ENCODE results near the gene IL19. TPM values are rescaled to one million over a fixed set of nuclear protein-coding genes. Genes with fewer than 3 reads are reported as not detected.

The IL19 gene
- total RNA-seq, 2 experiments from 2014 or later, result not detected

DNA sequence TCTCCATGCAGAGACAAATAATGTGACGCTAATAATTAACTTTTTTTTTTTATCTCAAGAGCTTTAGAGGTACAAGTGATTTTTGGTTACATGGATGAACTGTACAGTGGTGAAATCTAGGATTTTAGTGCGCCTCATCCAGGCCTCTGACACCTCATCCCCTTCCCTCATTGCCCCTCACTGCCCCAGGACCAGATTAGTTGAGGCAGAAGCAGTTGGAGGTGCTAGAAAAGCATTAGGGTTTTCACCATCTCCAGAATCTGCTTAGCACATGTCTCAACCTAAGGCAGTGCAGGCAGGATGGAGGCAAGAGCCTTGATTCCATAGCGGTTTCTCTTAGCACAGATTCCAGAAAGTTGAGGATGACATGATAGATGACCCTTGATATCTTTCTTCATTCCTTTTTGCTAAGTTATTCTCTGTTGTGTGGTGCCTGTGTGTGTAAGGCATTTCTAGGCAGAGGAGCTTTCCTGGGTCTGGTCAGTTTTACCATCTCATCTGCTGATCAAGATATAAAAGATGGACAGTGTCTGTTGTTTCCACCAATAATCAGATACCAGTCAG is 18.0 kb downstream of the IL19 start:
- ATAC-seq (ENCODE audit: low read depth), result no peak
- Mint-ChIP-seq H3K4me3 (no peak overlapping the region), H3K4me1 (peaks cover 66% of the 10 kb centered on the region), H3K36me3 (no peaks in the 10 kb centered on the region), H3K27me3 (peaks cover 19% of the 10 kb centered on the region), H3K27ac (no peak overlapping the region), H3K9me3 (no peaks in the 10 kb centered on the region)
- no peak for DNase-seq
- POLR2A ChIA-PET, result no interaction called here

DNA sequence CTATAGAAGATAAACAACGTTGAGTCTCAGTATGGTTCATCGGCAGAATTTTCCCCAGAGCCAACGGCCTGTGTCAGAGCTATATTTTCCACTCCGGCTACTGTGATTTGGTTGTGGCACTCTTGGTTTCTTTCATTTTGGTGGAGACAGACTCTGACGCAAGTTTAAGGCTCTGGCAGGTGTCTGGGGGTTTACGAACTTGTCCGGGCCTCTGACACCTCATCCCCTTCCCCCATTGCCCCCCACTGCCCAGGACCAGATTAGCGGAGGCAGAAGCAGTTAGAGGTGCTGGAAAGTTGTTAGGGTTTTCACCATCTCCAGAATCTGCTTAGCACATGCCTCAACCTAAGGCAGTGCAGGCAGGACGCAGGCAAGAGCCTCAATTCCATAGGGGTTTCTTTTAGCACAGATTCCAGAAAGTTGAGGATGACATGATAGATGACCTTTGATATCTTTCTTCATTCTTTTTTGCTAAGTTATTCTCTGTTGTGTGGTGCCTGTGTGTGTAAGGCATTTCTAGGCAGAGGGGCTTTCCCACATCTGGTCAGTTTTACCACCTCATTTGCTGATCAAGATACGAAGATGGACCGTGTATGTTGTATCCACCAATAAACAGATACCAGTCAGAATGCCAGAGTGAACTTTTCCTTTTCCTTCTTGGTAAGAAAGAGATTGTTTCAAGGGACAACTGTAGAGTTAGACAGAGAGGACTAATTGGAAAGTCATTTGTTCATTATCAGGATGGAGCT is 20.1 kb downstream of the IL19 start:
- POLR2A ChIA-PET, result interaction anchor here (1.0 to 1.6 kb wide), 2 partner anchors 13 to 24 kb away, joined by 3 to 4 read pairs; no protein-coding TSS in a partner anchor
- Mint-ChIP-seq H3K27ac (no peak overlapping the region), H3K4me3 (no peak overlapping the region), H3K9me3 (no peaks in the 10 kb centered on the region), H3K27me3 (peaks cover 25% of the 10 kb centered on the region), H3K36me3 (peaks cover 1% of the 10 kb centered on the region), H3K4me1 (peaks cover 54% of the 10 kb centered on the region)
- DNase-seq (no peak), ATAC-seq (ENCODE audit: low read depth) (no peak)

- POLR2A ChIA-PET, result no interaction called here
- Mint-ChIP-seq H3K4me3 (no peak overlapping the region), H3K27me3 (peaks cover 24% of the 10 kb centered on the region), H3K9me3 (no peaks in the 10 kb centered on the region), H3K27ac (no peak overlapping the region), H3K4me1 (peaks cover 36% of the 10 kb centered on the region), H3K36me3 (peaks cover 1% of the 10 kb centered on the region)
- ATAC-seq (ENCODE audit: low read depth), result no peak
- DNase-seq, result no peak
Measured at GRCh38 chr1:206792939-206793607, 22.5 kb downstream of the IL19 start.

DNA sequence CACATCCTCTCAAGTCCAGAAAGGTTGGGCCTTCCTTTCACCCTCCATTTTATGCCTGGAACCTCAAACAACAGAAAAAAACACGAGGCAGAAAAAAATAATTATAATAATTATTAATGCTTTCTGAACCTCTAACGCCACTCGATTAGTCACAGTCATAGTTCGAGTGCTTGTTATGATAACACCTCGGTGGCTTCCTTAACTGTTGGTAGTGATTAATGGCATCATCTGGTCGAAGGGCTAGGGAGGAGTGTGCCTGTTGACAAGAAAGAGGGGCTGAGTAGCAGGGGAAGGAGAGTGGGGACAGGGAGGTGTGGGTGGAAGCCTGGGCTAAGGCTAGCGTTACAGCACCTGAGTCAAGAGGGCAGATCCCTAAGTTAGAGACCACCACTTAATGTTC is 23.0 kb downstream of the IL19 start:
- Mint-ChIP-seq H3K9me3 (no peaks in the 10 kb centered on the region), H3K27me3 (peaks cover 24% of the 10 kb centered on the region), H3K27ac (no peak overlapping the region), H3K4me1 (peaks cover 36% of the 10 kb centered on the region), H3K4me3 (no peak overlapping the region), H3K36me3 (peaks cover 1% of the 10 kb centered on the region)
- POLR2A ChIA-PET, result no interaction called here
- no peak for ATAC-seq (ENCODE audit: low read depth)
- no peak for DNase-seq

GRCh38 chr1:206794294-206794908 is 23.8 kb downstream of the IL19 start:
- POLR2A ChIA-PET, result no interaction called here
- H3K27ac Mint-ChIP-seq, result no peak overlapping the region
- H3K4me3 Mint-ChIP-seq, result no peak overlapping the region

GRCh38 chr1:206796116-206796515 is 25.5 kb downstream of the IL19 start:
- Mint-ChIP-seq H3K36me3 (peaks cover 1% of the 10 kb centered on the region), H3K4me3 (no peak overlapping the region), H3K4me1 (peaks cover 29% of the 10 kb centered on the region), H3K9me3 (no peaks in the 10 kb centered on the region), H3K27me3 (peaks cover 15% of the 10 kb centered on the region), H3K27ac (no peak overlapping the region)
- POLR2A ChIA-PET, result no interaction called here
- no peak for DNase-seq
- ATAC-seq (ENCODE audit: low read depth), result no peak

More at GRCh38 chr1:206794294-206794908, 23.8 kb downstream of the IL19 start:
- DNase-seq (no peak), ATAC-seq (ENCODE audit: low read depth) (no peak)
- Mint-ChIP-seq H3K27me3 (peaks cover 26% of the 10 kb centered on the region), H3K4me1 (peaks cover 34% of the 10 kb centered on the region), H3K9me3 (no peaks in the 10 kb centered on the region), H3K36me3 (peaks cover 1% of the 10 kb centered on the region)

DNA sequence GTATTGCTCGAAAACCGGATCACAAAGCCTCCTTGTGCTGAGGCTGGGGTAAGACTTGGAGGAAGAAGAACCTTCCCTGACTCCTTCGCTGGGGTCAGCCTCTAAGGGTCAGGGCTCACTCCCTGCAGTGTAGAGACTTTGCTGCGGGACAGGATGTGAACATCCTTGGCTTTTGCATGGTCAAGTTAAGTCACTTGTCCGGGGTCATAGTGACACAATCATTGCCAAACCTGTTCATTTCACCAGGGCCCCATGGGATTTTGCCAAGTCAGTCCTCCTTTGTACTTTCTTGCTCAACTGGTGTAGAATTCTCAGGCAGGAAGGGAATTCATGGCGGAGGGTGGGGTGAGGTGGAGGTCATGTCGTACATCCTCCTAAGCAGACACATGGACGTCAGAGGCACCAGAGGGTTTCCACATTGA is 26.4 kb downstream of the IL19 start:
- Mint-ChIP-seq H3K36me3 (peaks cover 1% of the 10 kb centered on the region), H3K27me3 (peaks cover 23% of the 10 kb centered on the region), H3K4me3 (no peak overlapping the region), H3K9me3 (no peaks in the 10 kb centered on the region), H3K4me1 (peaks cover 29% of the 10 kb centered on the region), H3K27ac (no peak overlapping the region)
- no peak for DNase-seq
- no peak for ATAC-seq (ENCODE audit: low read depth)
- POLR2A ChIA-PET, result no interaction called here

DNA sequence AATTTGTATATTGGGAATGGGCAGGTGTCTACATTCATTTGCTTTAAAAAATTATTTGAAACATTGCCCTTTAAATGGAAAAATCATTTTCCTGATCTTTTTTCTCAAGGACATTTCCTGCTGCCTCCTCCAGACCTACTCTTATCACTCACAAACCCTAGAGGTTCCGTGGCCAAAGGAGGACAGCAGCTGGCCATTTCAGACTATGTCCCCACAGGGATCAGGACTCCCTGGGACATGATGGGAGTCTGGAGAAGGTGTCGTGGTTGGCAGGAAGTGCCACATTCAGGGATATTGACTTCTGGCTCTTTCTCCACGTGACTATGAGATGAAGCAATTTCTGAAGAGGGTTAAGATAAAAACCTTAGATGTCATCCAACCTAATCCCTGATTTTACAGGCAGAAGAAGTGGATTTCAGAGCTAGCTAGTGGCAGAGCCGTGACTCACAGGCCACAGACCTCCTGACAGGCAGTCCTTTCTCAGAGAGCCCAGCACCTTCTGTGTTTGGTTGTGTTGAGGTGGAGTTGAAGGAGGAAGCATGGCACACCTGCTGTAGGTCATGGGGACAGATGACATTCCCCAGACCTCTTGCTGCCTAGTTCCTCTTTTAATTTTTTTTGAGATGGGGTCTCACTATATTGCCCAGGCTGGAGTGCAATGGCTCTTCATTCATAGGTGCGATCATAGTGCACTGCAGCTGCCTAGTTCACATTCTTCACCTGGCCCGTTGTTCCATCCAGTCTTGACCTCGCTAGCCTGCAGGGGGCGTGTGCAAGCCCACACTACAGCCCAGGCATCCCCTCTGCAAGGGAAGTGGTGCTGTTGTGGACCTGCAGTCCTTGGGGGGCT is 27.2 kb downstream of the IL19 start:
- no peaks in the 10 kb centered on the region for H3K9me3 Mint-ChIP-seq
- H3K4me3 Mint-ChIP-seq, result no peak overlapping the region
- POLR2A ChIA-PET, result no interaction called here
- ATAC-seq (ENCODE audit: low read depth) (peak; percentile 29), DNase-seq (no peak)
- H3K27me3 Mint-ChIP-seq, result peaks cover 23% of the 10 kb centered on the region
- peaks cover 1% of the 10 kb centered on the region for H3K36me3 Mint-ChIP-seq
- no peak overlapping the region for H3K27ac Mint-ChIP-seq
- peaks cover 31% of the 10 kb centered on the region for H3K4me1 Mint-ChIP-seq

GRCh38 chr1:206798384-206798996 is 27.9 kb downstream of the IL19 start:
- H3K4me1 Mint-ChIP-seq, result peaks cover 38% of the 10 kb centered on the region
- DNase-seq, result no peak
- POLR2A ChIA-PET, result interaction anchor here (1.0 to 1.2 kb wide), 2 partner anchors 15 to 33 kb away, joined by 3 read pairs; no protein-coding TSS in a partner anchor
- H3K27ac Mint-ChIP-seq, result no peak overlapping the region
- H3K9me3 Mint-ChIP-seq, result no peaks in the 10 kb centered on the region
- H3K27me3 Mint-ChIP-seq, result peaks cover 23% of the 10 kb centered on the region
- peaks cover 1% of the 10 kb centered on the region for H3K36me3 Mint-ChIP-seq
- H3K4me3 Mint-ChIP-seq, result no peak overlapping the region
- no peak for ATAC-seq (ENCODE audit: low read depth)

DNA sequence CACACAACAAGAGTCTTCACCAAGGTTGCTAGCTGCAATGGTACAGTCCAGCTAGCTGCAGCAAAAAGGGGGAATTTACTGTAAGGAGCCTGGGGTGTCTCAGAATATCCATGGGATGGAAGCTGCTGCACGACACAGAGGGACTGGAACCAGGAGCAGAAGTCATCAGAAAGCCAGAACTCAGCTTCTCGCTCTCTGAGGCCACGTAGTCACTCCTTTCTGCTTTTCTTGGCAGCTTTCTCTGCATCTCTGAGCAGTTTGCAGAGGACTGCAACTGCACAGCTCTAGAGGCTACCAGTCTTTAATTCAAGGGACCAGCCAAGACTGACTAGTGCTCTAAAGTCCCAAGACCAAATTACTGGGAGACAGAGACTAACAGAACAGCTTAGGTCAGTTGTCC is 28.7 kb downstream of the IL19 start:
- H3K9me3 Mint-ChIP-seq, result no peaks in the 10 kb centered on the region
- H3K4me1 Mint-ChIP-seq, result peaks cover 44% of the 10 kb centered on the region
- no peak overlapping the region for H3K4me3 Mint-ChIP-seq
- ATAC-seq (ENCODE audit: low read depth), result no peak
- peaks cover 21% of the 10 kb centered on the region for H3K27me3 Mint-ChIP-seq
- no peak overlapping the region for H3K27ac Mint-ChIP-seq
- no peak for DNase-seq
- POLR2A ChIA-PET, result interaction anchor here (1.0 to 1.2 kb wide), 3 partner anchors 15 to 34 kb away, joined by 3 read pairs; no protein-coding TSS in a partner anchor
- peaks cover under 1% of the 10 kb centered on the region for H3K36me3 Mint-ChIP-seq

GRCh38 chr1:206800411-206800810 is 29.8 kb downstream of the IL19 start:
- POLR2A ChIA-PET, result interaction anchor here (1.2 kb wide), 1 partner anchor 30 kb away, joined by 3 read pairs; no protein-coding TSS in a partner anchor
- peak overlapping the region; percentile 8 for H3K27ac Mint-ChIP-seq
- no peaks in the 10 kb centered on the region for H3K36me3 Mint-ChIP-seq
- no peaks in the 10 kb centered on the region for H3K9me3 Mint-ChIP-seq
- ATAC-seq (ENCODE audit: low read depth), result no peak
- no peak for DNase-seq
- peaks cover 49% of the 10 kb centered on the region for H3K4me1 Mint-ChIP-seq
- H3K4me3 Mint-ChIP-seq, result no peak overlapping the region
- H3K27me3 Mint-ChIP-seq, result peaks cover 19% of the 10 kb centered on the region

- H3K27me3 Mint-ChIP-seq, result peaks cover 15% of the 10 kb centered on the region
- peaks cover 51% of the 10 kb centered on the region for H3K4me1 Mint-ChIP-seq
- DNase-seq, result no peak
- ATAC-seq (ENCODE audit: low read depth), result no peak
- H3K4me3 Mint-ChIP-seq, result no peak overlapping the region
- POLR2A ChIA-PET, result no interaction called here
- no peaks in the 10 kb centered on the region for H3K9me3 Mint-ChIP-seq
- no peak overlapping the region for H3K27ac Mint-ChIP-seq
- no peaks in the 10 kb centered on the region for H3K36me3 Mint-ChIP-seq
Measured at GRCh38 chr1:206800891-206801290, 30.3 kb downstream of the IL19 start.

All from activated naive CD8-positive, alpha-beta T cell treated with anti-CD3 and anti-CD28 coated beads, Interleukin-2, amount 10 ng/mL, durations not matched to agents 7 days and 5 days (primary cell).